K562 (cell line): Measurements from ENCODE around the gene DELE1. TPM values are rescaled to one million over a fixed set of nuclear protein-coding genes. Genes with fewer than 3 reads are reported as not detected.
A peak's percentile ranks its signal among the peaks of the same experiment; 100 is the strongest.

ENCODE experiments used
- ARID1B ChIP-seq: fragments of 450-650 bp; IDR thresholded peaks from 2 replicates; pipeline ENCODE4 v1.6.1; 2016; ENCODE audit warnings: antibody characterized with exemption, mild to moderate bottlenecking, inconsistent platforms
- CCNT2 ChIP-seq: IDR thresholded peaks from 2 replicates; pipeline ENCODE4 v1.6.1; 2011; ENCODE audit warnings: borderline replicate concordance, low read depth, mild to moderate bottlenecking, moderate library complexity, mixed read lengths, low read length; ENCODE audit not compliant: insufficient read length; ENCODE audit errors: extremely low read depth
- EWSR1 ChIP-seq: fragments of 450-650 bp; IDR thresholded peaks from 2 replicates; pipeline ENCODE4 v1.6.1; 2018; ENCODE audit warnings: borderline replicate concordance, mild to moderate bottlenecking, low read depth, moderate library complexity; ENCODE audit not compliant: partially characterized antibody
- HEY1 ChIP-seq: fragments of 250-450 bp; sonication (Bioruptor Pico); IDR thresholded peaks from 2 replicates; pipeline ENCODE4 v1.5.0; 2020; ENCODE audit warnings: mild to moderate bottlenecking, moderate library complexity, borderline replicate concordance
- KLF10 ChIP-seq: fragments of 250-450 bp; sonication (Bioruptor Pico); IDR thresholded peaks from 2 replicates; pipeline ENCODE4 v1.6.1; 2021; ENCODE audit warnings: matching md5 sums
- MAFG ChIP-seq: fragments of 450-650 bp; conservative IDR thresholded peaks from 2 replicates; pipeline ENCODE4 v1.6.1; 2016; ENCODE audit warnings: missing genetic modification characterization, missing compliant biosample characterization
- MBD1 ChIP-seq: fragments of 250-450 bp; sonication (Bioruptor Pico); IDR thresholded peaks from 2 replicates; pipeline ENCODE4 v1.8.0; 2022; ENCODE audit warnings: inconsistent platforms
- MCM7 ChIP-seq, 2 experiments: fragments of 450-650 bp; IDR thresholded peaks; 2 replicates each; pipeline ENCODE4 v1.6.1; 2016 to 2018
- MEF2A ChIP-seq: IDR thresholded peaks from 2 replicates; pipeline ENCODE4 v1.6.1; 2011; ENCODE audit warnings: low read depth, mild to moderate bottlenecking, low read length, moderate library complexity; ENCODE audit not compliant: control insufficient read depth
- NR2C1 ChIP-seq, 2 experiments: fragments of 450-650 bp; IDR thresholded peaks; 2 replicates each; pipeline ENCODE4 v1.6.1; 2017; ENCODE audit warnings: mild to moderate bottlenecking in 2 of 2, antibody characterized with exemption in 1 of 2, inconsistent platforms in 1 of 2, missing compliant biosample characterization in 1 of 2, missing genetic modification characterization in 1 of 2
- PHTF2 ChIP-seq: fragments of 250-450 bp; sonication (Bioruptor Pico); IDR thresholded peaks from 2 replicates; pipeline ENCODE4 v1.5.0; 2021; ENCODE audit warnings: mild to moderate bottlenecking
- POLR2A ChIP-seq: fragments of 450-650 bp; conservative IDR thresholded peaks from 2 replicates; pipeline ENCODE4 v1.6.1; 2016
- PPARD ChIP-seq: fragments of 250-450 bp; sonication (Bioruptor Pico); IDR thresholded peaks from 2 replicates; pipeline ENCODE4 v1.8.0; 2022; ENCODE audit warnings: inconsistent platforms, mild to moderate bottlenecking, moderate library complexity
- SMAD4 ChIP-seq: fragments of 250-450 bp; sonication (Bioruptor Pico); conservative IDR thresholded peaks from 2 replicates; pipeline ENCODE4 v1.8.0; 2021; ENCODE audit warnings: inconsistent platforms, mild to moderate bottlenecking, moderate library complexity
- SMARCA5 ChIP-seq: fragments of 450-650 bp; IDR thresholded peaks from 2 replicates; pipeline ENCODE4 v1.6.1; 2016
- SMARCC2 ChIP-seq: fragments of 450-650 bp; IDR thresholded peaks from 2 replicates; pipeline ENCODE4 v1.6.1; 2017; ENCODE audit warnings: antibody characterized with exemption, moderate library complexity, mild to moderate bottlenecking, low read depth
- SMARCE1 ChIP-seq: fragments of 450-650 bp; IDR thresholded peaks from 2 replicates; pipeline ENCODE4 v1.7.1; 2016; ENCODE audit warnings: mild to moderate bottlenecking
- TFE3 ChIP-seq: fragments of 450-650 bp; formaldehyde crosslinking; IDR thresholded peaks from 2 replicates; pipeline ENCODE4 v1.4.0; 2020; ENCODE audit warnings: mild to moderate bottlenecking, mixed read lengths
- ZBTB1 ChIP-seq: sonication (generic); formaldehyde crosslinking; IDR thresholded peaks from 2 replicates; pipeline ENCODE4 v1.8.1; 2023; ENCODE audit warnings: missing genetic modification reagents, low read depth, mild to moderate bottlenecking, borderline replicate concordance
- ZFP30 ChIP-seq: fragments of 250-450 bp; sonication (Bioruptor Pico); IDR thresholded peaks from 2 replicates; pipeline ENCODE4 v1.8.0; 2022; ENCODE audit warnings: moderate library complexity, mild to moderate bottlenecking, inconsistent platforms, borderline replicate concordance
- ZNF184 ChIP-seq: sonication (generic); formaldehyde crosslinking; IDR thresholded peaks from 2 replicates; pipeline ENCODE4 v1.5.0; 2020; ENCODE audit warnings: missing genetic modification reagents
- polyA plus RNA-seq, 8 experiments: library from polyadenylated mRNA; depleted of rRNA in 4 of 8; stranded (reverse) in 5 of 8; unstranded in 3 of 8; fragments of >200 nt; fragmentation: Nextera tagmentation in 2 of 8; fragmentation: Illumina TruSeq in 1 of 8; extraction: Ambion mirVana in 2 of 8; extraction: Trizol in 1 of 8; gene quantifications; 2 replicates each; pipeline versions ENCODE4 v1.2.1 to v1.2.3, GENCODE V29; 2011 to 2014; ENCODE audit warnings: inconsistent platforms in 1 of 8, missing spikeins in 1 of 8
- total RNA-seq, 7 experiments: library from RNA; depleted of rRNA in 6 of 7; stranded (reverse); fragments of >200 nt in 6 of 7; fragmentation: Illumina TruSeq in 2 of 7; extraction: Trizol in 2 of 7; gene quantifications; 2 replicates each; pipeline versions ENCODE4 v1.2.1 to v1.2.3, GENCODE V29; 2011 to 2021; ENCODE audit warnings: low replicate concordance in 1 of 7
- TF ChIP-seq, protein P1 (sequence below): fragments of 250-450 bp; sonication (Bioruptor Pico); IDR thresholded peaks from 2 replicates; pipeline ENCODE4 v1.9.0; 2021; ENCODE audit warnings: mild to moderate bottlenecking
- TF ChIP-seq, protein P2 (sequence below): sonication (generic); formaldehyde crosslinking; IDR thresholded peaks from 2 replicates; pipeline ENCODE4 v1.5.0; 2020; ENCODE audit warnings: missing genetic modification reagents

DELE1 gene
- total and polyA plus RNA-seq, 9 of the 15 experiments (the other 6 are each of a cell fraction or from before 2014, with no cell fraction given), result 16.6 to 74.4 (median 49.8) TPM

DNA sequence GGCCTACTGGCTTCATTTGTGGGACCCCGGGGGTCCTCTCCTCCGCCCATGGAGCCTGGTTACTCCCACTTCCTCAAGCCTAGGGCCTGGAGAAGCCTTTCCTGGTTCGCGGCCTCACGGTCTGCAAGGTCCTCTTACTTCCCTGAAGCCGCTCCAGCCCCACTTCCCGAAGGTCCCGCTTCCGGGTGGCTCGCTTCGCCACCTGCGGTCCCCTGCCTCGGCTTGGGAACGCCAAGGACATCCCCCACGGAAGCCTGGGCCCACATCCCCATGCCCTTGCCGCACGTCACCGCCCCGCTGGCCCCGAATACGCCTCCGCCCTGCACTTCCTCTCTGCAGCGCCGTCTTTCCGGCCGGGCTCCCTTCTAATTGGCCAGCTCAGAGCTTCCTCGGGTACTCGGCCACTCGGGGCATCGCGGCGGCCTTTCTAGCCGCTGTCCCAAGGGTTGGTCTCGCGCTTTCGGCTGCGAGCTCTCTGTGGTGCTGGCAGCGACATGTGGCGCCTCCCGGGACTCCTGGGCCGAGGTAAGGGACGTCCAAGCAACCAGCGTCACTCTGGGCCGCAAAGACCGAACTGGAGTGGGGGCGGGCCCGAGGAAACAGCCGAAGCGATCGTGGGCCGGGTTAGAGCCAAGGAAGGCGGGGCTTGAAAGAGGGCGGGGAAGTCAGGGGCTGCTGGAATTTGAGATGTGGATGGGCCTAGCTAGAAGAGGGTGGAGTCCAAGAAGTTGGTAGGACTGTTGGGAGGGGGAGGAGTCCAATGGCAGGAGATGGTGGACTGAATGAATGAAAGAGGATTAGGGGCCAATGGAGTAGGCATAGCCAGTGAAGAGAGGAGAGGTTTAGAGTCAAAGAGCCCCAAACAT is at the start of gene DELE1 (continued):
- TF ChIP-seq MAFG (tag) (no peak), TFE3 (no peak), CCNT2 (no peak), ZBTB1 (CRISPR knock-in tag) (peak; percentile 40; the same call in 1 of the 2 replicates), MBD1 (CRISPR knock-in tag) (no peak), ARID1B (no peak; the same call in 1 of the 2 replicates), EWSR1 (no peak), MEF2A (no peak), MCM7 (IDR thresholded peaks at IDR 0.05) (no peak), SMARCE1 (no peak), PPARD (CRISPR knock-in tag) (no peak), HEY1 (no peak), ZFP30 (CRISPR knock-in tag) (no peak), KLF10 (CRISPR knock-in tag) (no peak), PHTF2 (no peak; the same call in 1 of the 2 replicates), ZNF184 (CRISPR knock-in tag) (no peak), SMAD4 (CRISPR knock-in tag) (no peak), SMARCC2 (no peak), NR2C1 (IDR thresholded peaks at IDR 0.05) (no peak), NR2C1 (tag; IDR thresholded peaks at IDR 0.05) (no peak), SMARCA5 (no peak), POLR2A (peak; percentile 98)
- TF ChIP-seq, protein P1, sequence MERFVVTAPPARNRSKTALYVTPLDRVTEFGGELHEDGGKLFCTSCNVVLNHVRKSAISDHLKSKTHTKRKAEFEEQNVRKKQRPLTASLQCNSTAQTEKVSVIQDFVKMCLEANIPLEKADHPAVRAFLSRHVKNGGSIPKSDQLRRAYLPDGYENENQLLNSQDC (CRISPR knock-in tag), result no peak
- TF ChIP-seq, protein P2, sequence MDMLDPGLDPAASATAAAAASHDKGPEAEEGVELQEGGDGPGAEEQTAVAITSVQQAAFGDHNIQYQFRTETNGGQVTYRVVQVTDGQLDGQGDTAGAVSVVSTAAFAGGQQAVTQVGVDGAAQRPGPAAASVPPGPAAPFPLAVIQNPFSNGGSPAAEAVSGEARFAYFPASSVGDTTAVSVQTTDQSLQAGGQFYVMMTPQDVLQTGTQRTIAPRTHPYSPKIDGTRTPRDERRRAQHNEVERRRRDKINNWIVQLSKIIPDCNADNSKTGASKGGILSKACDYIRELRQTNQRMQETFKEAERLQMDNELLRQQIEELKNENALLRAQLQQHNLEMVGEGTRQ (CRISPR knock-in tag), result no peak
